Measurements from ENCODE around the gene IMPDH1.

DNA sequence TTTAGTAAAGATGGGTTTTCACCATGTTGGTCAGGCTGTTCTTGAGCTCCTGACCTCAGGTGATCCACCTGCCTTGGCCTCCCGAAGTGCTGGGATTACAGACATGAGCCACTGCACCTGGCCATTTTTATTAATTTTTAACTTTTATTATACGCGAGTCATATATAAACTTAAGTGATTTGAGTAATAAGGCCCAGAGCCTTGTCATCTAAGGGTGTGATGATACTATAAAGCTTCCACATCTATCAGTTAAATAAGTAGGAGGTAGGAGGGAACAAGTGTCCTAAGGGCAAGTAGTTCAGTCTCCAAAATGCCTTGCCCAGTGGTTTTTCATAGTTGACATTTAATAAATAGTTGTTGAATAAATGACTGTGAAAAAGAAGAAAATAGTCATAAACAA lies 32.6 kb upstream of the IMPDH1 start:
- TF ChIP-seq CTCF (IDR thresholded peaks at IDR 0.05), result no peak
- no peak for TF ChIP-seq POLR2AphosphoS5 (IDR thresholded peaks at IDR 0.05)
- TF ChIP-seq POLR2A (IDR thresholded peaks at IDR 0.05), result no peak
- TF ChIP-seq EP300 (IDR thresholded peaks at IDR 0.05), result no peak
